Activated CD8-positive, alpha-beta memory T cell treated with anti-CD3 and anti-CD28 coated beads for 1 hour (primary cell): ENCODE data around the gene MTMR11.
A peak's percentile ranks its signal among the peaks of the same experiment; 100 is the strongest.
"Not testable (repeated sequence)": the region's sequence is repeated elsewhere in the genome, so short reads cannot be mapped to it uniquely, and the experiment has no call there.

Source experiments
- DNase-seq, 2 donors: peaks; one replicate each; pipeline ENCODE4 v3.0.0-alpha.2; 2020; ENCODE audit warnings: low read depth in 1 of 2; ENCODE audit errors: extremely low read depth in 1 of 2

The MTMR11 gene

GRCh38 chr1:149903836-149904491 is 32.7 kb downstream of the MTMR11 start:
- no peak for DNase-seq

GRCh38 chr1:149899460-149900284 is 37.0 kb downstream of the MTMR11 start, which contains the start of gene BOLA1:
BOLA1 (plus strand) TSS chr1:149899568; CDS start chr1:149900060, 492 bp downstream.
- peak; percentile 39 to 69 for DNase-seq

GRCh38 chr1:149896575-149896974 is 40.1 kb downstream of the MTMR11 start:
- no peak for DNase-seq

GRCh38 chr1:149888999-149889289 is 47.7 kb downstream of the MTMR11 start:
- no peak for DNase-seq

GRCh38 chr1:149888247-149888998 is 48.3 kb downstream of the MTMR11 start:
- DNase-seq: peak; percentile 45 to 47

GRCh38 chr1:149887456-149888246 is 49.0 kb downstream of the MTMR11 start:
- peak; percentile 40 to 61 for DNase-seq

- DNase-seq: not testable (repeated sequence)
These were observed 49.6 kb downstream of the MTMR11 start for GRCh38 chr1:149887196-149887455.

- peak; percentile 57 to 73 for DNase-seq
These were observed 50.1 kb downstream of the MTMR11 start for GRCh38 chr1:149886396-149887195.

- DNase-seq: not testable (repeated sequence)
These were observed 50.6 kb downstream of the MTMR11 start for GRCh38 chr1:149886121-149886395.

- peak in 1 of 2 donors; percentile 24 for DNase-seq
These were observed 51.1 kb downstream of the MTMR11 start for GRCh38 chr1:149885339-149886120.

- DNase-seq: no peak
These were observed 52.0 kb downstream of the MTMR11 start for GRCh38 chr1:149884433-149885338.

- DNase-seq: no peak
These were observed 53.0 kb downstream of the MTMR11 start for GRCh38 chr1:149883598-149884247.

GRCh38 chr1:149881876-149882275 is 54.8 kb downstream of the MTMR11 start:
- no peak for DNase-seq

- no peak for DNase-seq
These were observed 57.1 kb downstream of the MTMR11 start for GRCh38 chr1:149879556-149879955.
